Raji (cell line): ENCODE data around the gene CPEB2.

Experiments used
- POLR2A ChIP-seq: IDR thresholded peaks from 2 replicates; pipeline ENCODE4 v1.6.1; 2011; ENCODE audit warnings: low read depth, low read length, control low read depth; ENCODE audit not compliant: insufficient read depth

Gene CPEB2

GRCh38 chr4:15024386-15024785 is 22.1 kb downstream of the CPEB2 start:
- no peak for TF ChIP-seq POLR2A

- no peak for TF ChIP-seq POLR2A
These were observed 23.4 kb downstream of the CPEB2 start for GRCh38 chr4:15025693-15026092.

- TF ChIP-seq POLR2A, result no peak
These were observed 25.7 kb downstream of the CPEB2 start for GRCh38 chr4:15027921-15028435.

GRCh38 chr4:15031197-15031596 is 28.9 kb downstream of the CPEB2 start:
- no peak for TF ChIP-seq POLR2A

GRCh38 chr4:15031993-15032675 is 29.9 kb downstream of the CPEB2 start:
- no peak for TF ChIP-seq POLR2A

- TF ChIP-seq POLR2A, result no peak
These were observed 31.9 kb downstream of the CPEB2 start for GRCh38 chr4:15034071-15034764.

- no peak for TF ChIP-seq POLR2A
These were observed 32.9 kb downstream of the CPEB2 start for GRCh38 chr4:15035159-15035558.

- TF ChIP-seq POLR2A, result no peak
These were observed 35.8 kb downstream of the CPEB2 start for GRCh38 chr4:15037923-15038541.

GRCh38 chr4:15040916-15041463 is 38.7 kb downstream of the CPEB2 start:
- no peak for TF ChIP-seq POLR2A

GRCh38 chr4:15042529-15043167 is 40.4 kb downstream of the CPEB2 start:
- TF ChIP-seq POLR2A, result no peak

GRCh38 chr4:15043226-15043625 is 40.9 kb downstream of the CPEB2 start:
- no peak for TF ChIP-seq POLR2A

GRCh38 chr4:15043922-15044321 is 41.6 kb downstream of the CPEB2 start:
- TF ChIP-seq POLR2A, result no peak

GRCh38 chr4:15054541-15054940 is 52.3 kb downstream of the CPEB2 start:
- TF ChIP-seq POLR2A, result no peak

GRCh38 chr4:15060213-15060612 is 57.9 kb downstream of the CPEB2 start:
- TF ChIP-seq POLR2A, result no peak

- no peak for TF ChIP-seq POLR2A
These were observed 61.1 kb downstream of the CPEB2 start for GRCh38 chr4:15063341-15063740.
